B cell (primary cell): Measurements from ENCODE around the gene LUZP1.

Experiments
- EZH2 ChIP-seq: IDR thresholded peaks from 2 replicates; pipeline ENCODE4 v1.6.1; 2012; ENCODE audit warnings: borderline replicate concordance, low read depth, mild to moderate bottlenecking, moderate library complexity, low read length; ENCODE audit not compliant: insufficient read depth, poor library complexity, severe bottlenecking
- TF ChIP-seq, protein P1 (sequence below): fragments of 200-600 bp; IDR thresholded peaks from one replicate; pipeline ENCODE4 v1.8.0; 2022; ENCODE audit warnings: antibody characterized with exemption, mild to moderate bottlenecking

GRCh38 chr1:23051290-23051909 is 117.3 kb downstream of the LUZP1 start:
- TF ChIP-seq, protein P1, sequence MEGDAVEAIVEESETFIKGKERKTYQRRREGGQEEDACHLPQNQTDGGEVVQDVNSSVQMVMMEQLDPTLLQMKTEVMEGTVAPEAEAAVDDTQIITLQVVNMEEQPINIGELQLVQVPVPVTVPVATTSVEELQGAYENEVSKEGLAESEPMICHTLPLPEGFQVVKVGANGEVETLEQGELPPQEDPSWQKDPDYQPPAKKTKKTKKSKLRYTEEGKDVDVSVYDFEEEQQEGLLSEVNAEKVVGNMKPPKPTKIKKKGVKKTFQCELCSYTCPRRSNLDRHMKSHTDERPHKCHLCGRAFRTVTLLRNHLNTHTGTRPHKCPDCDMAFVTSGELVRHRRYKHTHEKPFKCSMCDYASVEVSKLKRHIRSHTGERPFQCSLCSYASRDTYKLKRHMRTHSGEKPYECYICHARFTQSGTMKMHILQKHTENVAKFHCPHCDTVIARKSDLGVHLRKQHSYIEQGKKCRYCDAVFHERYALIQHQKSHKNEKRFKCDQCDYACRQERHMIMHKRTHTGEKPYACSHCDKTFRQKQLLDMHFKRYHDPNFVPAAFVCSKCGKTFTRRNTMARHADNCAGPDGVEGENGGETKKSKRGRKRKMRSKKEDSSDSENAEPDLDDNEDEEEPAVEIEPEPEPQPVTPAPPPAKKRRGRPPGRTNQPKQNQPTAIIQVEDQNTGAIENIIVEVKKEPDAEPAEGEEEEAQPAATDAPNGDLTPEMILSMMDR: no peak
- no peak for TF ChIP-seq EZH2
